Hematopoietic multipotent progenitor cell treated with erythropoietin and hydrocortisone succinate and interleukin-3 and kit ligand, for 8 days (in vitro differentiated cells): ENCODE results near the gene EMID1.

Source experiments
- DNase-seq: peaks from one replicate; pipeline ENCODE4 v3.0.0-alpha.2; 2015

EMID1 gene

DNA sequence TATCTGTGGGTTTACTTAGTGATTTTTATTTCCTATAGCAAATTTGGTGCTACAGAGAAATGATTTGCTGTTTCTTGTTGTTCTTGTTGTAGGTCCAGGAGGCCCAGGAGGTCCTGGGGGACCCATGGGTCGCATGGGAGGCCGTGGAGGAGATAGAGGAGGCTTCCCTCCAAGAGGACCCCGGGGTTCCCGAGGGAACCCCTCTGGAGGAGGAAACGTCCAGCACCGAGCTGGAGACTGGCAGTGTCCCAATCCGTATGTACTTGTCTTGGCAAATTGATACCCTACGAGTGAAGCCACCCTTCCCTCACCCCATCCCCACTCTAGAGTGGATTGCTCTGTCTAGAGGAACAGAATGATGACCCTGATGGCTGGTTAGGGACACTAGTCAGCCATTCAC is 92.9 kb downstream of the EMID1 start:
- no peak for DNase-seq

DNA sequence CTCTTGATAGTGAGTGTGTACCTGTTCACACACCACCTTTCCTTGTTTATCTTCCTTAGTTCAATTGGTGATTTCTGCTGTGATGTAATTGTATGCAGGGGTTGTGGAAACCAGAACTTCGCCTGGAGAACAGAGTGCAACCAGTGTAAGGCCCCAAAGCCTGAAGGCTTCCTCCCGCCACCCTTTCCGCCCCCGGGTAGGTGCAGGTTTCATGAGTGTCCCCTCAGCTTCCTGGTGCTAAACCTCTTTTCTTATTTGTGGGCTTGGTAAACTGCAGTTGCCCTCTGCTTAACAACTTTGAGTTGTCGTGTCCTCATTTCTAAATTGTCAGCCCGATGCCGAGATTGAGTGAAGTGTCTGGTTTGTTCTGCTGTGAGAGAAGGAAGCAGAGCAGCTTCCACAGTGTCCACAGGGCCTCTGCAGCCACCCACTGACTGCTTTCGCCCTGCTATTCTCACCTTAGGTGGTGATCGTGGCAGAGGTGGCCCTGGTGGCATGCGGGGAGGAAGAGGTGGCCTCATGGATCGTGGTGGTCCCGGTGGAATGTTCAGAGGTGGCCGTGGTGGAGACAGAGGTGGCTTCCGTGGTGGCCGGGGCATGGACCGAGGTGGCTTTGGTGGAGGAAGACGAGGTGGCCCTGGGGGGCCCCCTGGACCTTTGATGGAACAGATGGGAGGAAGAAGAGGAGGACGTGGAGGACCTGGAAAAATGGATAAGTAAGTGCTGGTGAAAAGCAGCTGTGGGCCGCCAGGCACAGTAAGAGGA is 93.6 kb downstream of the EMID1 start:
- DNase-seq, result no peak

DNA sequence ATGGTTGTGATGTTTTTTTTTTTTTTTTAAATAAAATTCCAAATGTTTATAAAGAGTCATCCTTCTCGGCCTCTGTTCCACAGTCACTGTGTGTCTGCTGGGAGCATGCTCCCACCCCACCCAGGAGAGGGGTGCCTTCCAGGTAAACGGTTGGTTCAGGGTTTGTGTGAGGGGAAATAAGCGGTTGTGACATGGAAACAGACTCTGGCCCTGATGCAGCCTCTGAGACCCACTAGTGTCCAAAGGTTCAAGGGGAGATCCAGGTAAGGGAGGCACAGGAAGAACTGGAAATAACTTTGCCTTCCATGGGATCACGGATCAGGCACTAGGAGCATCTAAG is 94.7 kb downstream of the EMID1 start:
- DNase-seq, result no peak

DNA sequence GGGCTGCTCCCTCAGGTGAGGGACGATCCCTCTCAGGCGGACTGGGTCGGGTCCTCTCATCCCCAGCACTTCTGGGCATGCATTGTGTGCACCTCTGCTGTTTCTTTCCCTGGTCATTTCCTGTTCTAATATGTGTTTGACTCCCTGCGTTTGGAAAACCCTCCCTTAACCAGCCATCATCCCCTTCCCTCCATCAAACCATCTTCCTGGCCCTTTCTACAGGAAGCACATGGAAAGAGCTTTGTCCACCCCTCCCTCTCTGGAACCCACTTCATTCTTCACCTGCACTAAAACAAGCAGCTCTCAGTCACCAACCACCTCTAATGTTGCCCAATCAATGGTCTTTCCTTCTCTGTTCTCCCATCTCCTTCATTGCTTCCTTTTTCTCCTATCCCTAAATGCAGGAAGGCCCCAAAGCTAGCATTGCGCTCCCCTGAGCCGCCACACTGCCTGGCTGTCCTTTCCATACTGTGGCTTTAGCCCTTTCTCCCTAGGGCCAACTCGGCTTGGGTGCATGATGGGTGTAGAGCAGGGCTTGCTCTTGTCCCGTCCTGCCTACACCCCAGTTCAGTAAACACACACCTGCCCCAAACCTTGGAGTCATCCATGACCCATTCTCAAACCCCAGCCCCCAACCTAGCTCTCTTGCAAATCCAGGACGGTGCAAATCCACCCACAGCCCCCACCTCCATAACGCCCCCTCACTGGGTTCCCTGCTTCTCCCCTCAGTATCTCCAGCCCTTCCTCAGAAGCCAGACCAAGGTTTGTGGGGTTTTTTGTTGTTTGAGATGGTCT is 95.3 kb downstream of the EMID1 start:
- no peak for DNase-seq

DNA sequence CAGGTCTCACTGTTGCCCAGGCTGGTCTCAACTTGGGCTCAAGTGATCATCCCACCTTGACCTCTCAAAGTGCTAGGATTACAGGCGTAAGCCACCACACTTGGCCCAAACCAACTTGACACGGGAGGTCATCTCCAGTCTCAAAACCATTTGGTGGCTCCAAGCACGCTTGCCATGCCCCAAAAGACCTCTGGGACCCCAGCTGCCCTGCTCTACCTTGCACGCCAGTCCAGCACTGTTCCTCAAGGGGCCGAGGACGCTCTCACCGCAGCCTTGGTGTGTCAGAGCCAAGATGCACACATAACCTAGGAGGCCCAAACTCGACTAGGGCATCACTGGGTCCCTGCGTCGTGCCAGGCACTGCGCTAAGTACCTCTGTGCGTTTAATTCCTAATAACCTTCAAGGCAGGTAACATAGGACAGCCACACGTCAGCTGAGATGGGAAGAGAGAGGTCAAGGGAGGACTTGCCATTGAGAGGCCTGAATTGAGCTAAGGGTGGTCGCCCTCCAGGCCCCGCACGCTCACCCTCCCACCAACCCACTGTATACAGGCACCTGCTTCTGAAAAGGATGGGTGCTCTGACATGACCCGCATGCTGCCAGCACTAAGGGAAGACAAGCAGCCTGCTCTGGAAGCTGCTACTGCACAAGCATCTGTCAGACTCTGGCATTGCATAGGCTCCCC is 96.2 kb downstream of the EMID1 start:
- no peak for DNase-seq

GRCh38 chr22:29302402-29302680 is 96.6 kb downstream of the EMID1 start:
- DNase-seq, result no peak

GRCh38 chr22:29302681-29303465 is 97.2 kb downstream of the EMID1 start:
- DNase-seq, result no peak

DNA sequence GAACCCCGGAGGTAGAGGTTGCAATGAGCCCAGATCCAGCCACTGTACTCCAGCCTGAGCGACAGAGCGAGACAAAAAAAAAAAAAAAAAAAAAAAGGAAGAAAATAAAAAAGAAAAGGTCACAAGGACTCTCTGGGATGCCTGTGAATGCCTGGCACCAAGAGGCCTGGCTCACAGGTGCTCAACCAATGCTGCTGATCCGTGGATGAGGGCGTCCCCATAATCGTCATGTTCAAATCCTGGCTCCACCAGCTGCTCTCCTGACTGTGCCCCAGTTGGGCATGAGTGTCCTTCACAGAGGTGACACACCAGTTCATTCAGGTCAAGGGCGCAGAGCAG is 100.1 kb downstream of the EMID1 start:
- DNase-seq, result no peak

- DNase-seq, result peak; percentile 83
These were observed 100.6 kb downstream of the EMID1 start, which contains the start of gene GAS2L1 for GRCh38 chr22:29306175-29306834. GAS2L1 (plus strand) TSS chr22:29306650; CDS start chr22:29308106, 1,456 bp downstream.

GRCh38 chr22:29306835-29307595 is 101.3 kb downstream of the EMID1 start:
- DNase-seq, result peak; percentile 75

DNA sequence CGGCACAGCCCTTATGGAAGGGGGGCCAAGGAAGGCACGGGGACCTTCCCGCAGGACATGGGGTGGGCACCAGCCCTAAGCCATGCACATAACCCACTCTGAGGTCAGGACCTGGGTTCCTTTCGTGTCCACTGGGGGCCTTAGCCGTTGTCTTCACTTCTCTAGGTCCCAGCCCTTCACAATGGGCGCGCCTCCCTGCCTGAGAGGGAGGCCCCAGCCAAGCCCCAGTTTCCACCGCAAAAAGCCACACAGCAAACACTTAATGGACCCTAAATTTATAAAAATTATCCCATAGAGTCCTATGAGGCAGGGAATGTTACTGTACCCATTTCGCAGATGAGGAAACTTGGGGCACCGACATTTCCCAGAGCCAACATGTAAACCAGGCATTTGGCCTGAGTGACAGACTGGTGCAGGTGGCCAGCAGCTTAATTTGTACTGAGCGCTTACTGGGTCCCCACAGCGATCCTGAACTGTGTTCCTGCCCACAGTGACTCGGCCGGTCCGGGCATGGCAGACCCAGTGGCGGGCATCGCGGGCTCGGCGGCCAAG is 102.0 kb downstream of the EMID1 start:
- DNase-seq, result peak; percentile 63

DNA sequence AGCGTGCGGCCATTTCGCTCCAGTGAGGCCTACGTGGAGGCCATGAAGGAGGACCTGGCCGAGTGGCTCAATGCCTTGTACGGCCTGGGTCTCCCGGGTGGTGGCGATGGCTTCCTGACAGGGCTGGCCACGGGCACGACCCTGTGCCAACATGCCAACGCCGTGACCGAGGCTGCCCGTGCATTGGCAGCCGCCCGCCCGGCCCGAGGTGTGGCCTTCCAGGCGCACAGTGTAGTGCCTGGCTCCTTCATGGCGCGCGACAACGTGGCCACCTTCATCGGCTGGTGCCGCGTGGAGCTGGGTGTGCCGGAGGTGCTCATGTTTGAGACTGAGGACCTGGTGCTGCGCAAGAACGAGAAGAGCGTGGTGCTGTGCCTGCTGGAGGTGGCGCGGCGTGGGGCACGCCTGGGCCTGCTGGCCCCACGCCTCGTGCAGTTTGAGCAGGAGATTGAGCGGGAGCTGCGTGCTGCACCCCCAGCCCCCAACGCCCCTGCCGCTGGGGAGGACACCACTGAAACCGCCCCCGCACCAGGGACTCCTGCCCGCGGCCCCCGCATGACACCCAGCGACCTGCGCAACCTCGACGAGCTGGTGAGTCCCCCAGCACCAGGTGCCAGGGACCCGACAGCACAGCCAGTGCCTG is 102.6 kb downstream of the EMID1 start:
- DNase-seq, result no peak

GRCh38 chr22:29308791-29309262 is 103.1 kb downstream of the EMID1 start:
- DNase-seq, result peak; percentile 64
